NCI-H2196 treated with DMSO at 0.1 percent for 48 hours (cell line): ENCODE measurements around the gene CCDC89.
"Not testable (repeated sequence)": the region's sequence is repeated elsewhere in the genome, so short reads cannot be mapped to it uniquely, and the experiment has no call there.

ENCODE experiments used
- DNase-seq: peaks from one replicate; lab custom pipeline; 2025; ENCODE audit not compliant: unreplicated experiment; lab: John Stamatoyannopoulos, UW

Gene CCDC89

DNA sequence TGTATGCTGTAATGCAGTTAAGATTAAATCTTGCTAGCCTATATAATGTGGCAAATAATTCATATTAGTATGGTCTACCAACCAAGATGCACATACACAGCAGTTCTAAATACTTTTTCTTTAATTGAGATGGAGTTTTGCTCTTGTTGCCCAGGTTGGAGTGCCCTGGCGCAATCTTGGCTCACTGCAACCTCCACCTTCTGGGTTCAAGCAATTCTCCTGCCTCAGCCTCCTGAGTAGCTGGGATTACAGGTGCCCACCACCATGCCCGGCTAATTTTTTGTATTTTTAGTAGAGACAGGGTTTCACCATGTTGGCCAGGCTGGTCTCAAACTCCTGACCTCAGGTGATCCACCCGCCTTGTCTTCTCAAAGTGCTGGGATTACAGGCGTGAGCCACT, 31.7 kb downstream of the CCDC89 start:
- not testable (repeated sequence) for DNase-seq

- no peak for DNase-seq
These were observed 33.1 kb downstream of the CCDC89 start for GRCh38 chr11:85652786-85653447.

DNA sequence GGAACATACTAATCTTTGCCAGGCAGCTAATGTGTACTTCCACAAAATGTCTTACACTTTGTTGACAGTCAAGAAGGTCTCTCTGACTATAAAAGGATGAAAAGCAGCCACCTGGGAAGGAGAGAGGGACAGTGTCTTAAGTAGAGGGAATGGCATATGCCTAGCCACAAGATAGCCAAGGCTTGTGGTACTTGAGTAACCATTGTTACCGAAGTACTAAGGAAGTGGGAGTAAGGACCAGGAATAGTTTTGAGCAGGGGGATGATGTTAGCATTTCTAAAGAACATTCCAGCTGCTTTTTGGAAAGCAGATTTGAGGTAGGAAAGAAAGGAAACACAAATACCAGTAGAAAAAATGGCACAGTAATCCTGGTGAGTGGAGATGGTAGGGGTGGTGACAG, 34.9 kb downstream of the CCDC89 start:
- no peak for DNase-seq

DNA sequence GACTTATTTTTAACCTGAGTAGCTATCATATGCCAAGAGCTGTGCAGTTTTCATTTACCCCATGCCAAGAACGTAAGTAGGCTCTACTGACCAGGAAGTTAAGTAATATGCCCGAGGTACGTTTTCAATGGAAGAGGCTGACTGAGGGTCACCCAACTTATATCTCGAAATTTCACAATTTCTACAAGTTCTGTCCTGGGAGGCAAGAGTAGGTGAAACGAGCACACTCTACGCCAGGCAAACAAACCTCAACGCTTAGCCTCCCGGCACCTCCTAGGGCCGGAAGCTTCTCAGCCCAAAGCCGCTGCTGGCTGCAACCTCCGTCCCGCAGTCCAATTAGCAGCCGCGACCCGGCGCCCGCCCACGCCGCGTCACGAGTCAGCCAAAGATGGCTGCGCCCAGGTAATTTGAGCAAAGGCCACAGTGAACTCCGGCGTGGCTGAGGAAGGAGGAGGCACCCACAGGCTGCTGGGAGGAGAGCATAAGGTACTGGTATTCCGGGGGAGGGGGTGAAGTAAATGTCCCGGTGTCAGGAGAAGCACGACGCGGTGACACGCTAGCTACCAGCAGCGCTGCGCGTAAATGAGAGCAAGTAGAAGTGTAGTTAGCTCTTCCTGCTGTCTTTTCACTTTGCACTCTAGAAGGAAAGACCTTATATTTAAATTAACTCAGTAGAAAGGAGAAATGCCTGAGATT, 38.2 kb downstream of the CCDC89 start, which contains the start of gene TMEM126A:
TMEM126A (plus strand) TSS at position 364 of the 696 bp plus-strand sequence. CDS start 2,289 bp downstream, outside the sequence.
- peak; percentile 90 for DNase-seq

DNA sequence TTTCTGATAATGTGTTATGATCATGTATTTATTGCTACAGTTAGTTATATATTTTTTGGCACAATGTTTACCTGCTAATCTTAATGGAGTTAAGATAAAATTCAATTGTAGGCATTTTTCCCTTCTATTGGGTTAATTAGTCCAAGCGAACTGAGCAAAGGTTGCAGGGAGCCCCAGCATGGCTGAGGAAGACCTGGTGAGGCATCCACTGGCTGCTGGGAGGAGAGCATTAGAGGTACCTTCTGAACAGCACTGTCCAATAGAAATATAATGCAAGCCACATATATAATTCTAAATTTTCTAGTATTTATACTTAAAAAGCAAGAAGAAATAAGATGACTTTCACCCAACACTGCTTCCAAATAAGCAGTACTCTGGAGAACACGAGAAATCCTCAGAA, 38.9 kb downstream of the CCDC89 start:
- DNase-seq: no peak

DNA sequence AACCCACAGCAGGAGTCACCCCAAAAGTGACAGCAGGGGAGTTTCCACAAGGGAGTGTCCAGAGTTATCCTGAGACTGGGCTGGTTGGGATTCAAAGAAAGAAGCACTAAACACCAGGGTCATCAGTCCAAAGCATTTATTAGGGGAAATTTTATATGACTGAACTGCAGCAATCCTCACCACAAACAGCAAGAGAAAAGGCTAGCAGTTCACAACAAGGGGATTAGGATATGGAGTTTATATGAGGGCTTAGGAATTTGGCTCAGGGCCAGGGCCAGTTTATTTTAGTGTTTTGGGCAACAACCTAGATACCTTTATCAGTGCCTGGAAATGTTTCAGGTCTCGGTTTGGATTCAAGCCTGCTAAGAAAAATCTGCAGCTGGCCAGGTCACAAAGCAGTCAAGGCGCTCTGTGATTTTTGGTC, 42.8 kb downstream of the CCDC89 start:
- DNase-seq: no peak

GRCh38 chr11:85634747-85635146, 51.2 kb downstream of the CCDC89 start:
- DNase-seq: no peak
